Neural crest cell (in vitro differentiated cells): ENCODE results near the gene POLR1D. TPM values are rescaled to one million over a fixed set of nuclear protein-coding genes. Genes with fewer than 3 reads are reported as not detected.

Experiments used
- DNase-seq: peaks from one replicate; pipeline ENCODE4 v3.0.0; 2021; ENCODE audit warnings: low read depth, mixed read lengths, low spot score
- H3K27ac Mint-ChIP-seq: one replicate; pipeline ENCODE4 v1.8.0; 2021; ENCODE audit warnings: mild to moderate bottlenecking, mixed read lengths; ENCODE audit not compliant: unreplicated experiment
- H3K27me3 Mint-ChIP-seq: 2 replicates; pipeline ENCODE4 v1.8.0; 2021; ENCODE audit warnings: low read depth, mild to moderate bottlenecking, mixed read lengths
- H3K36me3 Mint-ChIP-seq: 2 replicates; pipeline ENCODE4 v1.8.0; 2021; ENCODE audit warnings: low read depth, mild to moderate bottlenecking, mixed read lengths
- H3K4me1 Mint-ChIP-seq: 2 replicates; pipeline ENCODE4 v1.8.0; 2021; ENCODE audit warnings: mixed read lengths
- H3K4me3 Mint-ChIP-seq: one replicate; pipeline ENCODE4 v1.8.0; 2021; ENCODE audit warnings: mild to moderate bottlenecking, mixed read lengths
- H3K9me3 Mint-ChIP-seq: 2 replicates; pipeline ENCODE4 v1.8.0; 2021; ENCODE audit warnings: mixed read lengths
- total RNA-seq: library from RNA; stranded (reverse); gene quantifications from 2 replicates; pipeline ENCODE4 v1.2.1, GENCODE V29; 2021
- TF ChIP-seq, protein P1 (sequence below): fragments of 200-600 bp; sonication (generic); conservative IDR thresholded peaks from 2 replicates; pipeline ENCODE4 v1.5.0; 2021; ENCODE audit warnings: antibody characterized with exemption, mild to moderate bottlenecking

The POLR1D gene
- total RNA-seq, 1 donor from 2014 or later = 92.6 TPM

DNA sequence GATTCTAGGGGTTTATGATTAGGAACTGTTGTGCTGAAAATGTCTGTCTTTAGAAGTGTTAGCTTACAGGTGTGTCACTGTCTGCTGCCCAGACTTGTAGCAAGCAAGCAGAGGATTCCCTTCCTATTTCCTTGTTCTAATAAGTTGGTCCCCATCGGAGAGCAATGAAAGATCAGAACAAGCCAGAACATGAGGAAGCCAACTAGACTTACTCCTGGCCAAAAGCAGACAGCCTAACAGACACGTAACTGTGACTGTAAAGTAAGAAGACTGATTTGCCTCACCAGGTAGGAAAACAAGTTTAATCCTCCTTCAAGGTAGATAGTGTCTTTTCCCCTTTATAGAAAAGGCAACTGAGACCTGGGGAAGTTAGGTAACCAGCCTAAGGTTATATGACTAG lies 12.5 kb downstream of the POLR1D start:
- no peak overlapping the region for H3K4me3 Mint-ChIP-seq
- TF ChIP-seq, protein P1, sequence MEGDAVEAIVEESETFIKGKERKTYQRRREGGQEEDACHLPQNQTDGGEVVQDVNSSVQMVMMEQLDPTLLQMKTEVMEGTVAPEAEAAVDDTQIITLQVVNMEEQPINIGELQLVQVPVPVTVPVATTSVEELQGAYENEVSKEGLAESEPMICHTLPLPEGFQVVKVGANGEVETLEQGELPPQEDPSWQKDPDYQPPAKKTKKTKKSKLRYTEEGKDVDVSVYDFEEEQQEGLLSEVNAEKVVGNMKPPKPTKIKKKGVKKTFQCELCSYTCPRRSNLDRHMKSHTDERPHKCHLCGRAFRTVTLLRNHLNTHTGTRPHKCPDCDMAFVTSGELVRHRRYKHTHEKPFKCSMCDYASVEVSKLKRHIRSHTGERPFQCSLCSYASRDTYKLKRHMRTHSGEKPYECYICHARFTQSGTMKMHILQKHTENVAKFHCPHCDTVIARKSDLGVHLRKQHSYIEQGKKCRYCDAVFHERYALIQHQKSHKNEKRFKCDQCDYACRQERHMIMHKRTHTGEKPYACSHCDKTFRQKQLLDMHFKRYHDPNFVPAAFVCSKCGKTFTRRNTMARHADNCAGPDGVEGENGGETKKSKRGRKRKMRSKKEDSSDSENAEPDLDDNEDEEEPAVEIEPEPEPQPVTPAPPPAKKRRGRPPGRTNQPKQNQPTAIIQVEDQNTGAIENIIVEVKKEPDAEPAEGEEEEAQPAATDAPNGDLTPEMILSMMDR = no peak
- no peaks in the 10 kb centered on the region for H3K9me3 Mint-ChIP-seq
- H3K27me3 Mint-ChIP-seq = no peaks in the 10 kb centered on the region
- H3K36me3 Mint-ChIP-seq = peaks cover 2% of the 10 kb centered on the region
- peaks cover 12% of the 10 kb centered on the region for H3K4me1 Mint-ChIP-seq
- no peak for DNase-seq
- no peak overlapping the region for H3K27ac Mint-ChIP-seq

DNA sequence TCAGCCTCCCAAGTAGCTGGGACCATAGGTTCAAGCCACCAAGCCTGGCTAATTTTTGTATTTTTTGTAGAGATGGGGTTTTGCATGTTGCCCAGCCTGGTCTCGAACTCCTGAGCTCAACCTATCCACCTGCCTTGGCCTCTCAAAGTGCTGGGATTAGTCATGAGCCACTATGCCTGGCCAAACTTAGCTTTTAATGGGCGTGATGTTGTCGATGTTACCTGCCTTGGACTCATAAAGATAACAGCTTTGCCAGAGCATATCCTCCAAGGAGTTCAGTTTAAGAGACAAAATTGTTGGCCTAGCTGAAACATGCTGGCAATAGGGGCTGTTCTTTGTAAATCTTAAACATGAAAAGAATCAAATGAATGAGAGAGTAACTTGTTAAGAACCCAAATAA lies 13.1 kb downstream of the POLR1D start:
- H3K27me3 Mint-ChIP-seq = no peaks in the 10 kb centered on the region
- H3K36me3 Mint-ChIP-seq = peaks cover 2% of the 10 kb centered on the region
- DNase-seq = no peak
- TF ChIP-seq, protein P1 = no peak
- no peak overlapping the region for H3K4me3 Mint-ChIP-seq
- H3K9me3 Mint-ChIP-seq = no peaks in the 10 kb centered on the region
- H3K27ac Mint-ChIP-seq = no peak overlapping the region
- H3K4me1 Mint-ChIP-seq = peaks cover 12% of the 10 kb centered on the region

- TF ChIP-seq, protein P1 = no peak
- peaks cover 12% of the 10 kb centered on the region for H3K4me1 Mint-ChIP-seq
Measured at GRCh38 chr13:27635266-27635665, 13.6 kb downstream of the POLR1D start.

DNA sequence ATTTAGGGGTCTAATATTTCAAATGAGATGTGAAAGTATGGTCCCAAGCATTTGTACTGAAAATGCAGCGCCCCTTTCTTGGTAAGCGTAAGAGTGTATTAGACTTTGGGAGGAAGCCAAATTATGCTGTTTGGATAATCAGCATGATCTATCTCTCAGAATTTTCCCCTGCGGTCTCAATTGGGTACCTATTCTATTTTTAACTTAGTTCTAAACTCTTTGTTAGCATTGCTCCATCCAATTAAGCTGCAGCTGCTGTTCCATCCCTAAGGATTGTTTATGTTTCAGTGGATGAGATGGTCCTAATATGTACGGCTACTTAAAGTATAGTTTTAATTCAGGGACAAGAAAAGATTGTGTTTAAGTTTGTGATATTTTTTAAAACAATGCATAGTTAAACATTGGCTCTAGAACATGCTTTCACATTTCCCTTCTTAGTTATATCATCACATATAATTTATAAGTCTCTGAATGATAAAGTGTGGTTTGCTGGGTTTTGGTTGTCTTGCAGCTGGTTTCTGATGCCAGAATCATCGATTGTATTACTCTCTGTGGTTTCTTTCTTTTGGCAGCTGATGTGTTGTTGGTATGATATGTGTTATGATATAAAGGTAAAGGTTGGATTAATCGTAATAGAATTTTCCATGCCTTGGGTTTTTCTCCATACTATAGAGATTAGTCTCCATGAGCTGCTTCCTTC lies 15.0 kb downstream of the POLR1D start:
- TF ChIP-seq, protein P1 = no peak
- Mint-ChIP-seq H3K36me3 (peaks cover 2% of the 10 kb centered on the region), H3K4me3 (no peak overlapping the region), H3K27me3 (no peaks in the 10 kb centered on the region), H3K9me3 (no peaks in the 10 kb centered on the region), H3K4me1 (peaks cover 12% of the 10 kb centered on the region), H3K27ac (peak overlapping the region; percentile 28)
- no peak for DNase-seq

More at GRCh38 chr13:27635266-27635665, 13.6 kb downstream of the POLR1D start:
- peaks cover 2% of the 10 kb centered on the region for H3K36me3 Mint-ChIP-seq
- no peak overlapping the region for H3K4me3 Mint-ChIP-seq
- no peak overlapping the region for H3K27ac Mint-ChIP-seq
- H3K9me3 Mint-ChIP-seq = no peaks in the 10 kb centered on the region
- H3K27me3 Mint-ChIP-seq = no peaks in the 10 kb centered on the region
- DNase-seq = no peak

GRCh38 chr13:27637289-27637626 lies 15.6 kb downstream of the POLR1D start:
- H3K4me3 Mint-ChIP-seq = no peak overlapping the region

More at GRCh38 chr13:27637289-27637626, 15.6 kb downstream of the POLR1D start:
- Mint-ChIP-seq H3K27ac (no peak overlapping the region), H3K27me3 (no peaks in the 10 kb centered on the region), H3K9me3 (no peaks in the 10 kb centered on the region), H3K36me3 (peaks cover 1% of the 10 kb centered on the region), H3K4me1 (peaks cover 13% of the 10 kb centered on the region)
- TF ChIP-seq, protein P1 = no peak
- no peak for DNase-seq
